GM12892 (cell line): ENCODE measurements around the gene NBEA.

Experiments used
- POLR2A ChIP-seq: IDR thresholded peaks from 2 replicates; pipeline ENCODE4 v1.6.1; 2011; ENCODE audit warnings: low read depth, low read length, control low read depth
- POLR2AphosphoS5 ChIP-seq: IDR thresholded peaks from 2 replicates; pipeline ENCODE4 v1.6.1; 2011; ENCODE audit warnings: low read depth, low read length, control low read depth

- no peak for TF ChIP-seq POLR2A
- TF ChIP-seq POLR2AphosphoS5, result no peak
Observed at GRCh38 chr13:35485424-35485823, 543.4 kb downstream of the NBEA start.
